ENCODE data around the gene MAP3K21.

GRCh38 chr1:233326319-233326718 lies 1.2 kb upstream of the MAP3K21 start:
- TF ChIP-seq, protein P1, sequence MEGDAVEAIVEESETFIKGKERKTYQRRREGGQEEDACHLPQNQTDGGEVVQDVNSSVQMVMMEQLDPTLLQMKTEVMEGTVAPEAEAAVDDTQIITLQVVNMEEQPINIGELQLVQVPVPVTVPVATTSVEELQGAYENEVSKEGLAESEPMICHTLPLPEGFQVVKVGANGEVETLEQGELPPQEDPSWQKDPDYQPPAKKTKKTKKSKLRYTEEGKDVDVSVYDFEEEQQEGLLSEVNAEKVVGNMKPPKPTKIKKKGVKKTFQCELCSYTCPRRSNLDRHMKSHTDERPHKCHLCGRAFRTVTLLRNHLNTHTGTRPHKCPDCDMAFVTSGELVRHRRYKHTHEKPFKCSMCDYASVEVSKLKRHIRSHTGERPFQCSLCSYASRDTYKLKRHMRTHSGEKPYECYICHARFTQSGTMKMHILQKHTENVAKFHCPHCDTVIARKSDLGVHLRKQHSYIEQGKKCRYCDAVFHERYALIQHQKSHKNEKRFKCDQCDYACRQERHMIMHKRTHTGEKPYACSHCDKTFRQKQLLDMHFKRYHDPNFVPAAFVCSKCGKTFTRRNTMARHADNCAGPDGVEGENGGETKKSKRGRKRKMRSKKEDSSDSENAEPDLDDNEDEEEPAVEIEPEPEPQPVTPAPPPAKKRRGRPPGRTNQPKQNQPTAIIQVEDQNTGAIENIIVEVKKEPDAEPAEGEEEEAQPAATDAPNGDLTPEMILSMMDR (conservative IDR thresholded peaks at IDR 0.05 in 1 of 2, IDR thresholded peaks at IDR 0.05 in 1 of 2; ENCODE audit: low read depth in 1 of 2, low read length in 2 of 2) = no peak
- TF ChIP-seq EZH2 (IDR thresholded peaks at IDR 0.05; ENCODE audit: low read length, missing control alignments) = no peak

Data from fibroblast of lung (primary cell).